H9 (cell line): ENCODE measurements around the gene RANBP9. TPM values are rescaled to one million over a fixed set of nuclear protein-coding genes. Genes with fewer than 3 reads are reported as not detected.
A peak's percentile ranks its signal among the peaks of the same experiment; 100 is the strongest.

Experiments used
- DNase-seq: peaks from one replicate; pipeline ENCODE4 v3.0.0-alpha.2; 2017
- H2AFZ ChIP-seq: one replicate; pipeline ENCODE4 v1.6.1; 2013; ENCODE audit warnings: mild to moderate bottlenecking, low read length, control low read depth, moderate library complexity
- H2AK5ac ChIP-seq: 2 replicates; pipeline ENCODE4 v1.6.1; 2013; ENCODE audit warnings: low read length, control low read depth, mixed read lengths; ENCODE audit not compliant: insufficient read length
- H2BK120ac ChIP-seq: one replicate; pipeline ENCODE4 v1.6.1; 2013; ENCODE audit warnings: low read depth, mild to moderate bottlenecking, low read length, control low read depth, inconsistent platforms; ENCODE audit not compliant: poor library complexity, severe bottlenecking
- H2BK12ac ChIP-seq: 2 replicates; pipeline ENCODE4 v1.6.1; 2013; ENCODE audit warnings: low read length, control low read depth, mixed read lengths, low read depth; ENCODE audit not compliant: insufficient read length
- H2BK15ac ChIP-seq: 2 replicates; pipeline ENCODE4 v1.6.1; 2013; ENCODE audit warnings: low read depth, low read length, control low read depth
- H2BK20ac ChIP-seq: one replicate; pipeline ENCODE4 v1.6.1; 2013; ENCODE audit warnings: low read depth, mild to moderate bottlenecking, low read length, control low read depth, inconsistent platforms; ENCODE audit not compliant: poor library complexity, severe bottlenecking
- H2BK5ac ChIP-seq: 2 replicates; pipeline ENCODE4 v1.6.1; 2013; ENCODE audit warnings: low read length, control low read depth, mixed read lengths; ENCODE audit not compliant: insufficient read length
- H3K14ac ChIP-seq: 2 replicates; pipeline ENCODE4 v1.6.1; 2013; ENCODE audit warnings: low read length, control low read depth; ENCODE audit not compliant: insufficient read depth
- H3K18ac ChIP-seq: 2 replicates; pipeline ENCODE4 v1.6.1; 2013; ENCODE audit warnings: low read depth, mild to moderate bottlenecking, mixed read lengths, low read length, control low read depth; ENCODE audit not compliant: insufficient read length
- H3K23ac ChIP-seq: 2 replicates; pipeline ENCODE4 v1.6.1; 2013; ENCODE audit warnings: low read length, control low read depth, mixed read lengths, low read depth; ENCODE audit not compliant: insufficient read length
- H3K23me2 ChIP-seq: 2 replicates; pipeline ENCODE4 v1.6.1; 2013; ENCODE audit warnings: low read depth, mild to moderate bottlenecking, mixed read lengths, low read length, control low read depth; ENCODE audit not compliant: insufficient read length, poor library complexity, severe bottlenecking
- H3K27ac ChIP-seq: 2 replicates; pipeline ENCODE4 v1.5.1; 2013; ENCODE audit warnings: low read length, control low read depth, mixed read lengths, low read depth; ENCODE audit not compliant: insufficient read length
- H3K27me3 ChIP-seq: 2 replicates; pipeline ENCODE4 v1.6.1; 2013; ENCODE audit warnings: low read length, control low read depth, inconsistent platforms; ENCODE audit not compliant: insufficient read depth
- H3K4ac ChIP-seq: 2 replicates; pipeline ENCODE4 v1.6.1; 2013; ENCODE audit warnings: low read depth, mild to moderate bottlenecking, control low read depth, inconsistent platforms, low read length, moderate library complexity
- H3K4me1 ChIP-seq: 2 replicates; pipeline ENCODE4 v1.6.1; 2013; ENCODE audit warnings: low read length, control low read depth, inconsistent platforms; ENCODE audit not compliant: insufficient read depth
- H3K4me2 ChIP-seq: 2 replicates; pipeline ENCODE4 v1.6.1; 2013; ENCODE audit warnings: low read length, control low read depth, mixed read lengths; ENCODE audit not compliant: insufficient read length, insufficient read depth
- H3K56ac ChIP-seq: 2 replicates; pipeline ENCODE4 v1.6.1; 2013; ENCODE audit warnings: low read depth, mild to moderate bottlenecking, mixed read lengths, low read length, control low read depth; ENCODE audit not compliant: insufficient read length
- H3K79me1 ChIP-seq: 2 replicates; pipeline ENCODE4 v1.6.1; 2013; ENCODE audit warnings: low read depth, mild to moderate bottlenecking, moderate library complexity, low read length, control low read depth, inconsistent platforms; ENCODE audit not compliant: insufficient read depth, poor library complexity, severe bottlenecking
- H3K79me2 ChIP-seq: 2 replicates; pipeline ENCODE4 v1.6.1; 2013; ENCODE audit warnings: low read length, control low read depth, inconsistent platforms; ENCODE audit not compliant: insufficient read depth
- H3K9ac ChIP-seq: 2 replicates; pipeline ENCODE4 v1.6.1; 2013; ENCODE audit warnings: low read length, control low read depth, mixed read lengths; ENCODE audit not compliant: insufficient read length; ENCODE audit errors: extremely low read depth
- H3K9me3 ChIP-seq: one replicate; pipeline ENCODE4 v1.6.1; 2013; ENCODE audit warnings: low read depth, low read length, inconsistent platforms; ENCODE audit not compliant: control insufficient read depth
- H3T11ph ChIP-seq: one replicate; pipeline ENCODE4 v1.6.1; 2013; ENCODE audit warnings: mild to moderate bottlenecking, low read length, control low read depth, inconsistent platforms
- H4K20me1 ChIP-seq: one replicate; pipeline ENCODE4 v1.6.1; 2013; ENCODE audit not compliant: control insufficient read depth, insufficient read length, insufficient read depth
- H4K5ac ChIP-seq: 2 replicates; pipeline ENCODE4 v1.6.1; 2013; ENCODE audit warnings: low read depth, mild to moderate bottlenecking, mixed read lengths, low read length, control low read depth; ENCODE audit not compliant: insufficient read length
- H4K8ac ChIP-seq: replicated peaks from 2 replicates; pipeline ENCODE4 v1.6.1; 2013; ENCODE audit warnings: low read length, control low read depth, mixed read lengths, low read depth; ENCODE audit not compliant: insufficient read length
- H4K91ac ChIP-seq: 2 replicates; pipeline ENCODE4 v1.6.1; 2013; ENCODE audit warnings: low read depth, mild to moderate bottlenecking, moderate library complexity, mixed read lengths, low read length, control low read depth; ENCODE audit not compliant: insufficient read length
- H3K27ac Mint-ChIP-seq, 3 experiments: 2 replicates in 2 of 3; 3 replicates in 1 of 3; pipeline ENCODE4 v1.8.0; 2020 to 2021; ENCODE audit warnings: mixed read lengths in 3 of 3, mild to moderate bottlenecking in 1 of 3, moderate library complexity in 1 of 3
- H3K27me3 Mint-ChIP-seq: 2 replicates; pipeline ENCODE4 v1.8.0; 2021; ENCODE audit warnings: low read depth, mild to moderate bottlenecking, moderate library complexity, mixed read lengths
- H3K36me3 Mint-ChIP-seq, 3 experiments: 2 replicates in 2 of 3; 3 replicates in 1 of 3; pipeline ENCODE4 v1.8.0; 2020 to 2021; ENCODE audit warnings: low read depth in 3 of 3, mixed read lengths in 3 of 3; ENCODE audit not compliant: insufficient read depth in 1 of 3
- H3K4me1 Mint-ChIP-seq, 2 experiments: 2 replicates each; pipeline ENCODE4 v1.8.0; 2020; ENCODE audit warnings: mixed read lengths in 2 of 2
- H3K4me3 Mint-ChIP-seq, 2 experiments: 2 replicates in 1 of 2; 3 replicates in 1 of 2; pipeline ENCODE4 v1.8.0; 2020 to 2021; ENCODE audit warnings: mild to moderate bottlenecking in 2 of 2, mixed read lengths in 2 of 2, moderate library complexity in 1 of 2
- H3K9me3 Mint-ChIP-seq, 2 experiments: 2 replicates in 1 of 2; 3 replicates in 1 of 2; pipeline ENCODE4 v1.8.0; 2020; ENCODE audit warnings: mild to moderate bottlenecking in 2 of 2, mixed read lengths in 2 of 2, moderate library complexity in 1 of 2
- WGBS: extraction: QIAGEN DNeasy Blood & Tissue Kit; methylation state at CpG from one replicate; pipeline ENCODE4 v1.1.7; 2013; ENCODE audit warnings: missing lambda C conversion rate, low lambda C conversion rate, mixed read lengths; ENCODE audit not compliant: insufficient read length; ENCODE audit errors: extremely low coverage; 5-methylcytosine and 5-hydroxymethylcytosine counted together
- total RNA-seq: library from RNA; stranded (reverse); gene quantifications from 2 replicates; pipeline ENCODE4 v1.2.1, GENCODE V29; 2021
- TF ChIP-seq, protein P1 (sequence below): fragments of 200-600 bp; sonication (generic); conservative IDR thresholded peaks from 3 replicates; pipeline ENCODE4 v1.8.0; 2021; ENCODE audit warnings: antibody characterized with exemption, mild to moderate bottlenecking

Gene RANBP9
- total RNA-seq, 1 experiment from 2014 or later, result 37.2 TPM

DNA sequence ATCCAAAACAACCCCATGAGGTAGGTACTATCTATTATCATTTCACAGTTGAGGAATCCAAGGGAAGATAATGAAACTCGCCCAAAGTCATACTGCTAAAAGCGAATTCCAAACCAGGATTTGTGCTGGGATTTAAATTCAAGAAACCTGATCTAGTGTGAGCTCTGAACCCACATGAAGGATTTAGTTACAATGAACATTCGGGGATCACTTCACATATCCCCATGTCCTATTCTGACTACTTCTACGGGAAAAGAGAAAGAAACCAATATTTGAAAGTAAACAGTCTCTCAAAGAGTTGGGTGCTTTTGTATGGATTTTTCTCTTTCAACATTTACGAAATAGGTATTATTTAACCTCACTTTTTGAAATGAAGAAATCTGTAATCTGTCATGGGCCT lies 12.9 kb downstream of the RANBP9 start:
- H3K9me3 ChIP-seq, result no peaks in the 10 kb centered on the region
- H3K14ac ChIP-seq, result no peak overlapping the region
- H3K56ac ChIP-seq, result no peak overlapping the region
- no peak overlapping the region for H3K4me3 Mint-ChIP-seq
- H3K79me1 ChIP-seq, result no peaks in the 10 kb centered on the region
- H2BK12ac ChIP-seq, result no peak overlapping the region
- peaks cover 32 to 33% of the 10 kb centered on the region in 2 experiments for H3K4me1 Mint-ChIP-seq
- H2BK5ac ChIP-seq, result no peak overlapping the region
- no peak overlapping the region for H3K4ac ChIP-seq
- H3K9ac ChIP-seq, result no peak overlapping the region
- H3K9me3 Mint-ChIP-seq, result no peaks in the 10 kb centered on the region
- H3K27me3 Mint-ChIP-seq, result no peaks in the 10 kb centered on the region
- WGBS, result no CpG with 5 or more reads among the region's 5 CpGs
- H4K5ac ChIP-seq, result no peak overlapping the region
- H2AFZ ChIP-seq, result no peak overlapping the region
- H3K23ac ChIP-seq, result no peak overlapping the region
- no peaks in the 10 kb centered on the region for H4K20me1 ChIP-seq
- no peak overlapping the region for H3K4me2 ChIP-seq
- H3K27ac Mint-ChIP-seq, result peak overlapping the region in 1 of 3 experiments; percentile 76; a peak in 2 of 7 replicates
- TF ChIP-seq, protein P1, sequence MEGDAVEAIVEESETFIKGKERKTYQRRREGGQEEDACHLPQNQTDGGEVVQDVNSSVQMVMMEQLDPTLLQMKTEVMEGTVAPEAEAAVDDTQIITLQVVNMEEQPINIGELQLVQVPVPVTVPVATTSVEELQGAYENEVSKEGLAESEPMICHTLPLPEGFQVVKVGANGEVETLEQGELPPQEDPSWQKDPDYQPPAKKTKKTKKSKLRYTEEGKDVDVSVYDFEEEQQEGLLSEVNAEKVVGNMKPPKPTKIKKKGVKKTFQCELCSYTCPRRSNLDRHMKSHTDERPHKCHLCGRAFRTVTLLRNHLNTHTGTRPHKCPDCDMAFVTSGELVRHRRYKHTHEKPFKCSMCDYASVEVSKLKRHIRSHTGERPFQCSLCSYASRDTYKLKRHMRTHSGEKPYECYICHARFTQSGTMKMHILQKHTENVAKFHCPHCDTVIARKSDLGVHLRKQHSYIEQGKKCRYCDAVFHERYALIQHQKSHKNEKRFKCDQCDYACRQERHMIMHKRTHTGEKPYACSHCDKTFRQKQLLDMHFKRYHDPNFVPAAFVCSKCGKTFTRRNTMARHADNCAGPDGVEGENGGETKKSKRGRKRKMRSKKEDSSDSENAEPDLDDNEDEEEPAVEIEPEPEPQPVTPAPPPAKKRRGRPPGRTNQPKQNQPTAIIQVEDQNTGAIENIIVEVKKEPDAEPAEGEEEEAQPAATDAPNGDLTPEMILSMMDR, result no peak
- no peaks in the 10 kb centered on the region for H3K27me3 ChIP-seq
- H3K18ac ChIP-seq, result no peak overlapping the region
- no peak overlapping the region for H2BK15ac ChIP-seq
- H2BK20ac ChIP-seq, result no peak overlapping the region
- H3K23me2 ChIP-seq, result no peaks in the 10 kb centered on the region
- DNase-seq, result no peak
- H2AK5ac ChIP-seq, result no peak overlapping the region
- H4K91ac ChIP-seq, result no peak overlapping the region
- H3K36me3 Mint-ChIP-seq, result peaks cover 3 to 19% (median 9%) of the 10 kb centered on the region in 3 experiments; a peak in 5 of 7 replicates
- peaks cover 8% of the 10 kb centered on the region; the same call in 1 of the 2 replicates for H3K79me2 ChIP-seq
- H3T11ph ChIP-seq, result no peak overlapping the region
- no peak overlapping the region for H3K27ac ChIP-seq
- no peak overlapping the region for H4K8ac ChIP-seq
- no peaks in the 10 kb centered on the region for H3K4me1 ChIP-seq
- no peak overlapping the region for H2BK120ac ChIP-seq
